ENCODE measurements around the gene C1QTNF1.

The C1QTNF1 gene

DNA sequence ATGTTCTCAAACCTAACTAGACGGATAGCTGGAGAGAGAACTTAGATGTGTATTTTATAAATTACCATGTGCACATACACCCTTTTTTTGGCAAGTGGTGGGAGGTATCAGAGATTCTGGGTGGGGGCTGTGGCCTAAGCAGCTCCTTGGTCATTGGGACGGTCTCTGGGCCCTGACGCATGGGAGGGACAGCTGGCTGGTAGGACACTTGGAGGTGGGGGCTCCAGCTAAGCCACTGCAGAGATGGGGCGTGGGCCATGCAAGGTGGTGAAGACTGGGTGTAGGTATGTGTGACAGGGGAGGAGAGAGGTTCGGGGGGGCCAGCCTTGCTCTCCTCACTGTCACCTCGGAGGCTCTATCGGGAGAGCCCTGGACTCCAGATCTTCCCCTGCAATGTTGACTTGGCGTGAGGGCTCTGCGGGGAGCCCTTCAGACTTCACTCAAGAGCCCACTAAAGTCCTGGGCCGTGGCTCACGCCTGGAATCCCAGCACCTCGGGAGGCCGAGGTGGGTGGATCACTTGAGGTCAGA is 17.1 kb downstream of the C1QTNF1 start:
- no peak for TF ChIP-seq CTCF (IDR thresholded peaks at IDR 0.05)

DNA sequence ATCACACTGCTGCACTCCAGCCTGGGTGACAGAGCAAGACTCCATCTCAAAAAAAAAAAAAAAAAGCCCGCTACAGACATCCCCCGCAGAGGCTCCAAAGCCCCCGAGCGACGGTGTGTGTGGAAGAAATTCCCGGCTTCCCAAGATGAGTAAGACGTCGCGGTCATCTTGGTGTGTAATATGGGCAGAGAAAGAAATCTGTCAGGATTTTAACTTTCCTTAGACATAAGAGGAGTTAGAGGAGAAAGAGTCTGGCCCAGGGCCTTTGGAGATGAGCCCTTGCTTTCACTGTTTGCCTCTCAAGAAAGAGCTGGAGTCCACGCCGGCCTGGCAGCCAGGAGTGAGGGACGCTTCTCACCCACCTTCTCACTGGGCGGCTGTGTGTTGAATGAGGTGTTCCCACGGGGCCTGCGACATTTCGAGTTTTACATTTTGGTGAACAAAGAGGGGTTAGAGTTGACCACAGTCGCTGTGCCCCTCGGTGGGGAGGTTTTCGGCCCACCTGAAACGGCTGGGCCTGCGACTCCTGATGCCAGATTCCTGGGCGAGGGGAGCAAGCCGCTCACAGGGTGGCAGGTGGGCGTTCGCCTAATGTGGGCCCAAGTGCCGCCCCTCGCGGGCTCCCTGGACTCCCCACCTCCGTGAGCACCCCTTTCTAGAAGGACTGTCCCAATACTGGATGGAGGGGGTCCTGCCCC is 17.9 kb downstream of the C1QTNF1 start:
- no peak for TF ChIP-seq CTCF (IDR thresholded peaks at IDR 0.05)

DNA sequence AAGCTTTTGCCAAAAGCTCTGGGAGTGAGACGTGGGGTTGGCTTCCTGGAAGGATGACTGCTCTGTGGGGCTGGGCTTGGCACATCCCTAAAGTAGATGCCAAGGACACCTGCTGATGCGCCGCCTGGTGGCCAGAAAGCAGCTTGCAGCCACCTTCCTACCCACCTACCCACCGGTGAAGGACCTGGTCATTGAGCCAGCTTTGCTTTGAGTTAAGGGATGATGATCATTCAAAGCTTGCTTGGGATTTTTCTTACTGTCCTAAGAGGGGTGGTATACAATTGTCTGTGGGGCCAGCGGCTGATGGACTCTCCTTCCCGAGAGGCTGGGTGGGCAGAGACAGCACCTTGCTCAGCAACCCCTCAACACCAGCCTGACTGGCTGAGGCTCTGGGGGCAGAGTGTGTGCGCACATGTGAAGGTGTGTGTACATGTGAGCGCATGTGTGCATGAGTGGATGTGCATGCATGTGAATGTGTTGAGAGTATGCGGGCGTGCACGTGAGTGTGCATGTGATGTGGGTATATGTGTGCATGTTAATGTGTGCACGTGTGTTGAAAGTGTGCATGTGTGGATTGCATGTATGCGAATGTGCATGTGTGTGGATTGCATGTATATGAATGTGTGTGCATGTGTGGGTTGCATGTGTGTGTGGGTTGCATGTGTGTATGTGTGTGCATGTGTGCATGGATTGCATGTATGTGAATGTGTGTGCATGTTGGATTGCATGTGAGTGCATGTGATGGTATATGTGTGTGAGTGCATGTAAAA is 18.6 kb downstream of the C1QTNF1 start:
- peak; percentile 98 for TF ChIP-seq CTCF (IDR thresholded peaks at IDR 0.05)

GRCh38 chr17:79043191-79043930 is 19.4 kb downstream of the C1QTNF1 start:
- TF ChIP-seq CTCF (IDR thresholded peaks at IDR 0.05): no peak

DNA sequence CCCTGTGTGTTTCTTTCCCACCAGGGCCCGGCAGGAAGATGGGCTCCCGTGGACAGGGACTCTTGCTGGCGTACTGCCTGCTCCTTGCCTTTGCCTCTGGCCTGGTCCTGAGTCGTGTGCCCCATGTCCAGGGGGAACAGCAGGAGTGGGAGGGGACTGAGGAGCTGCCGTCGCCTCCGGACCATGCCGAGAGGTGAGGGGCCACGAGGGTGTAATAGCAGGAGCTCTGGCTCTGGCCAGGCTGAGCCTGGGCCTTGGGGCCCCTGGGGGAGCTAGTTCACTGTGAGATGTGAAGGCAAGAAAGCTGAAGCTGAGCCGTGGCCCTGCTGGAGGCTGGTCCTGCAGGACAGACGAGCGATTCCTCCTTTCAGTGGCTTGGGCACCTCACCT is 20.0 kb downstream of the C1QTNF1 start:
- TF ChIP-seq CTCF (IDR thresholded peaks at IDR 0.05): no peak

DNA sequence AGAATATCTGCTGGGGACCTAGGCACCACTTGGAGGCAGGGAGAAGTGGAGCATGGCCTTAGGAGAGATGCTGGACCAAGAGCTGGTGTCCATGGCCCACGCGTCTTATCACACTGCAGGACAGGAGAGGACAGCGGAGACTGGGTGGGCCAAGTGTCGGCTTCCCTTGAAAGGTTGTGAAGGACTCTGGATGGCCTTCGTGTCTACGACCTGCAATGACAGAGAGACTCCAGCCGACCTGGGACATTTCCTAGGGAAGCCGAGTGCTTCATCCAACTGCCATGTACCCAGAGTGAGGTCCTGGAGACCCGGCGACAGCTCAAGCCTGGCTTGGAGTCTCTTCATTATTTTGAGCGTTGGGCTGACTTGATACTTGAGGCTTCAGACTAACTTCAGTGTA is 20.5 kb downstream of the C1QTNF1 start:
- TF ChIP-seq CTCF (IDR thresholded peaks at IDR 0.05): no peak

DNA sequence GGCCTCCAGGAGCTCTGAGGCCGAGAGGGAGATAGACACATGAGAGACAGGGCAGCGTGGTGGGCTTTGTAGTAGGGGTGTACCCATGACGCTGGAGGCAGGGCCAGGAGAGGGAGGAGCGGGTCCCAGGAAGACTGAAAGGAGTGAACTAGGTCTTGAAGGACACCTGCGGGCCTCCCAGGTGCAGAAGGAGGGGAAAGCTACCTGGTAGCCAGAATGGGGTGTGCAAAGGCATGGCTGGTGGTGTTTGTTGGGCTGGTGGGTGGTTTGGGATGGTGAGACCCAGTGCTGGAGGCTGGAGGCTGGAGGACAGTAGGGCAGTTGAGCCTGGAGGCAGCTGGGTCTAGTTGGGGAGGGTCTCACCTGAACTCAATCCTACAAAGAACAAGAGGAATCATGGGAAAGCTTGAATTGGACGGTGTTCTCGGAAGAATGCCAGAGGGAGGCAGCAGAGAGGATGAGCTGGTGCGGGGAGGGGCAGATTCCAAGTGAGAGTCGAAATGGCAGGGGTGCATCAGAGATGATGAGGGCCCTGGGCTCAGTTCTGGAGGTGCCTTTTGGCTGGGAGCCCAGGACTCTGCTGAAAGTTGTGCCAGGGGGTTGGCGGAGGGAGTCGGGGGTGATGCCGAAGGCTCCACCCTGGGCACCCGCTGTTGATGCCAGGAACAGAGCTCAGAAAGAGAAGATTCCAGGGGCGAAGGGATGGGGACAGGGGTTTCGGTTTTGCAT is 21.2 kb downstream of the C1QTNF1 start:
- TF ChIP-seq CTCF (IDR thresholded peaks at IDR 0.05): no peak
